IMR-90 (cell line): Measurements from ENCODE around the gene CTSO. TPM values are rescaled to one million over a fixed set of nuclear protein-coding genes. Genes with fewer than 3 reads are reported as not detected.

Experiments used
- ATAC-seq: fragments of 200-7000 bp; cut with Tn5 transposase; 2 replicates; pipeline ENCODE4 v1.9.1; 2020; ENCODE audit warnings: low read depth, mild to moderate bottlenecking, moderate library complexity
- BruUV-seq: library from RNA; stranded (reverse); fragments of 400-500 nt; replicated peaks from 2 replicates; lab custom pipeline; 2021; lab: Mats Ljungman, UMichigan
- CTCF ChIA-PET: fragments of 300-600 bp; formaldehyde crosslinking; extraction: SDS; loops from one replicate; lab custom pipeline; 2021; ENCODE audit warnings: antibody characterized with exemption; lab: Yijun Ruan, JAX
- POLR2A ChIA-PET: fragments of 300-600 bp; sonication (Branson Sonifier 250); formaldehyde crosslinking; loops from one replicate; lab custom pipeline; 2022; ENCODE audit warnings: antibody characterized with exemption; ENCODE audit not compliant: unreplicated experiment; lab: Charles Lee
- DNase-seq: peaks from one replicate; pipeline ENCODE4 v3.0.0; 2013
- H2AFZ ChIP-seq: replicated peaks from 2 replicates; pipeline ENCODE3; 2013; ENCODE audit warnings: low read length, mild to moderate bottlenecking; ENCODE audit not compliant: poor library complexity
- H2AK5ac ChIP-seq: 2 replicates; pipeline ENCODE4 v1.6.1; 2013; ENCODE audit warnings: low read depth, low read length, inconsistent platforms
- H2AK9ac ChIP-seq: replicated peaks from 2 replicates; pipeline ENCODE3; 2013; ENCODE audit warnings: mild to moderate bottlenecking, low read depth, low read length, moderate library complexity; ENCODE audit not compliant: poor library complexity
- H2BK120ac ChIP-seq: 2 replicates; pipeline ENCODE4 v1.6.1; 2013; ENCODE audit warnings: low read depth, low read length, inconsistent platforms
- H2BK15ac ChIP-seq: 3 replicates; pipeline ENCODE4 v1.6.1; 2013; ENCODE audit warnings: low read depth, low read length, inconsistent platforms
- H2BK20ac ChIP-seq: 2 replicates; pipeline ENCODE4 v1.6.1; 2013; ENCODE audit warnings: low read depth, mild to moderate bottlenecking, inconsistent platforms, low read length, moderate library complexity
- H2BK5ac ChIP-seq: 2 replicates; pipeline ENCODE4 v1.6.1; 2013; ENCODE audit warnings: mild to moderate bottlenecking, low read depth, low read length, inconsistent platforms; ENCODE audit not compliant: poor library complexity, severe bottlenecking
- H3K14ac ChIP-seq: replicated peaks from 2 replicates; pipeline ENCODE4 v1.6.1; 2013; ENCODE audit warnings: low read depth, low read length, inconsistent platforms
- H3K18ac ChIP-seq: 2 replicates; pipeline ENCODE4 v1.6.1; 2013; ENCODE audit warnings: low read depth, low read length, control low read depth
- H3K23ac ChIP-seq: 2 replicates; pipeline ENCODE4 v1.6.1; 2013; ENCODE audit warnings: low read depth, low read length, inconsistent platforms
- H3K27ac ChIP-seq: 2 replicates; pipeline ENCODE4 v1.5.1; 2013; ENCODE audit warnings: mild to moderate bottlenecking, control low read depth, low read length; ENCODE audit not compliant: insufficient read depth
- H3K27me3 ChIP-seq: 2 replicates; pipeline ENCODE4 v1.6.1; 2013; ENCODE audit warnings: low read length; ENCODE audit not compliant: control insufficient read depth, insufficient read depth
- H3K36me3 ChIP-seq: 2 replicates; pipeline ENCODE4 v1.6.1; 2013; ENCODE audit warnings: low read length, mixed read lengths; ENCODE audit not compliant: control insufficient read depth, insufficient read depth
- H3K4ac ChIP-seq: 2 replicates; pipeline ENCODE4 v1.6.1; 2013; ENCODE audit warnings: low read depth, low read length, inconsistent platforms
- H3K4me1 ChIP-seq: 2 replicates; pipeline ENCODE4 v1.6.1; 2013; ENCODE audit warnings: low read length, mixed read lengths; ENCODE audit not compliant: control insufficient read depth, insufficient read depth
- H3K4me2 ChIP-seq: 2 replicates; pipeline ENCODE4 v1.6.1; 2013; ENCODE audit warnings: low read depth, mild to moderate bottlenecking, control low read depth, low read length, moderate library complexity
- H3K4me3 ChIP-seq: 2 replicates; pipeline ENCODE4 v1.5.1; 2013; ENCODE audit warnings: low read depth, mild to moderate bottlenecking, control low read depth, low read length, moderate library complexity; ENCODE audit not compliant: insufficient read depth
- H3K56ac ChIP-seq: 2 replicates; pipeline ENCODE4 v1.6.1; 2013; ENCODE audit warnings: low read length, inconsistent platforms; ENCODE audit not compliant: insufficient read depth; ENCODE audit errors: extremely low read depth
- H3K79me1 ChIP-seq, 2 experiments: 2 replicates each; pipeline ENCODE4 v1.6.1; 2013; ENCODE audit warnings: low read length in 2 of 2, inconsistent platforms in 1 of 2, low read depth in 1 of 2
- H3K9ac ChIP-seq: 2 replicates; pipeline ENCODE4 v1.6.1; 2013; ENCODE audit warnings: low read depth, low read length, control low read depth
- H3K9me1 ChIP-seq: 2 replicates; pipeline ENCODE4 v1.6.1; 2013; ENCODE audit warnings: low read length, inconsistent platforms; ENCODE audit not compliant: insufficient read depth
- H3K9me3 ChIP-seq: 2 replicates; pipeline ENCODE4 v1.6.1; 2013; ENCODE audit warnings: low read length; ENCODE audit not compliant: control insufficient read depth, insufficient read depth
- H4K20me1 ChIP-seq: 2 replicates; pipeline ENCODE4 v1.6.1; 2013; ENCODE audit warnings: low read length, inconsistent platforms; ENCODE audit not compliant: insufficient read depth
- H4K5ac ChIP-seq: 2 replicates; pipeline ENCODE4 v1.6.1; 2013; ENCODE audit warnings: mild to moderate bottlenecking, low read depth, low read length, control low read depth
- H4K8ac ChIP-seq, 2 experiments: 2 replicates each; pipeline ENCODE4 v1.6.1; 2013; ENCODE audit warnings: low read depth in 2 of 2, low read length in 2 of 2, control low read depth in 1 of 2, inconsistent platforms in 1 of 2
- H4K91ac ChIP-seq: 2 replicates; pipeline ENCODE4 v1.6.1; 2013; ENCODE audit warnings: low read depth, low read length, inconsistent platforms; ENCODE audit not compliant: insufficient read depth
- BHLHE40 ChIP-seq: fragments of 150-350 bp; IDR thresholded peaks from 2 replicates; pipeline ENCODE4 v1.6.1; 2016; ENCODE audit warnings: mild to moderate bottlenecking, low read depth, low read length
- CEBPB ChIP-seq: IDR thresholded peaks from 2 replicates; pipeline ENCODE4 v1.6.1; 2012; ENCODE audit warnings: low read depth, low read length, improper control_type of control experiment
- CHD1 ChIP-seq: IDR thresholded peaks from 2 replicates; pipeline ENCODE4 v1.6.1; 2012; ENCODE audit warnings: low read depth, low read length, improper control_type of control experiment
- CTCF ChIP-seq: conservative IDR thresholded peaks from 2 replicates; pipeline ENCODE4 v1.5.1; 2012; ENCODE audit warnings: mild to moderate bottlenecking, low read depth, low read length, improper control_type of control experiment
- FOS ChIP-seq: fragments of 150-350 bp; IDR thresholded peaks from 2 replicates; pipeline ENCODE4 v1.6.1; 2016; ENCODE audit warnings: low read depth, low read length
- MAFK ChIP-seq: IDR thresholded peaks from 2 replicates; pipeline ENCODE4 v1.6.1; 2012; ENCODE audit warnings: low read depth, low read length, improper control_type of control experiment
- MAZ ChIP-seq: IDR thresholded peaks from 2 replicates; pipeline ENCODE4 v1.6.1; 2012; ENCODE audit warnings: low read depth, mild to moderate bottlenecking, low read length, improper control_type of control experiment, moderate library complexity, borderline replicate concordance
- MXI1 ChIP-seq: IDR thresholded peaks from 2 replicates; pipeline ENCODE4 v1.6.1; 2012; ENCODE audit warnings: low read depth, mild to moderate bottlenecking, low read length, moderate library complexity, borderline replicate concordance
- NFE2L2 ChIP-seq: fragments of 150-350 bp; IDR thresholded peaks from 2 replicates; pipeline ENCODE4 v1.6.1; 2016; ENCODE audit warnings: low read depth, mild to moderate bottlenecking, low read length
- POLR2A ChIP-seq: IDR thresholded peaks from 2 replicates; pipeline ENCODE4 v1.6.1; 2012; ENCODE audit warnings: mild to moderate bottlenecking, low read depth, low read length
- RAD21 ChIP-seq: IDR thresholded peaks from 2 replicates; pipeline ENCODE4 v1.6.1; 2012; ENCODE audit warnings: low read length, improper control_type of control experiment
- RCOR1 ChIP-seq: IDR thresholded peaks from 2 replicates; pipeline ENCODE4 v1.6.1; 2012; ENCODE audit warnings: mild to moderate bottlenecking, low read length, improper control_type of control experiment; ENCODE audit not compliant: insufficient replicate concordance
- RFX5 ChIP-seq: IDR thresholded peaks from 2 replicates; pipeline ENCODE4 v1.8.0; 2012; ENCODE audit warnings: low read depth, mild to moderate bottlenecking, low read length, moderate library complexity
- SMC3 ChIP-seq: fragments of 150-350 bp; IDR thresholded peaks from 2 replicates; pipeline ENCODE4 v1.6.1; 2016; ENCODE audit warnings: low read depth, mild to moderate bottlenecking, antibody characterized with exemption, low read length, moderate library complexity
- USF2 ChIP-seq: fragments of 150-350 bp; IDR thresholded peaks from 2 replicates; pipeline ENCODE4 v1.6.1; 2017; ENCODE audit warnings: mild to moderate bottlenecking, antibody characterized with exemption, low read length, low read depth
- WGBS, 2 experiments: methylation state at CpG; one replicate each; pipeline versions ENCODE4 v1.1.5 to v1.1.7; 2013; ENCODE audit warnings: missing lambda C conversion rate in 2 of 2; ENCODE audit not compliant: insufficient read length in 1 of 2; ENCODE audit errors: extremely low coverage in 2 of 2; 5-methylcytosine and 5-hydroxymethylcytosine counted together
- dilution Hi-C: fragments of 300-500 bp; cut with HindIII; formaldehyde crosslinking; loops from one replicate; pipeline ENCODE4 v1.14.3; 2018; ENCODE audit warnings: low sequenced_read_pairs; ENCODE audit not compliant: unreplicated experiment
- in situ Hi-C: fragments of 300-500 bp; cut with MboI; formaldehyde crosslinking; loops from 3 replicates; pipeline ENCODE4 v1.14.3; 2019; ENCODE audit warnings: low sequenced_read_pairs, inconsistent platforms, mixed read lengths
- intact Hi-C: fragments of 100-400 bp; cut with micrococcal nuclease; formaldehyde crosslinking; loops from 2 replicates; pipeline ENCODE4 v1.10.0; 2022
- polyA plus RNA-seq, 3 experiments: library from polyadenylated mRNA; depleted of rRNA; stranded (reverse); fragments of >200 nt; gene quantifications; 2 replicates each; pipeline ENCODE4 v1.2.3, GENCODE V29; 2012; ENCODE audit warnings: low replicate concordance in 1 of 3
- total RNA-seq: library from RNA; depleted of rRNA; stranded (reverse); fragments of >200 nt; gene quantifications from 2 replicates; pipeline ENCODE4 v1.2.3, GENCODE V29; 2012
- TF ChIP-seq, protein P1 (sequence below): fragments of 150-350 bp; IDR thresholded peaks from 2 replicates; pipeline ENCODE4 v1.6.1; 2016; ENCODE audit warnings: low read depth, mild to moderate bottlenecking, low read length, moderate library complexity, borderline replicate concordance

Gene CTSO
- total and polyA plus RNA-seq, 2 of the 4 experiments (the other 2 are of a cell fraction): 2.9 to 3.9 TPM

- Histone ChIP-seq H3K56ac (no peak overlapping the region), H2BK5ac (no peak overlapping the region), H4K5ac (no peak overlapping the region), H3K14ac (no peak overlapping the region), H2BK120ac (no peak overlapping the region), H4K91ac (no peak overlapping the region), H3K4ac (no peak overlapping the region), H4K8ac (no peak overlapping the region), H3K18ac (no peak overlapping the region), H3K9me3 (no peaks in the 10 kb centered on the region), H3K9me1 (no peaks in the 10 kb centered on the region), H3K27me3 (peaks cover 2% of the 10 kb centered on the region; the same call in 1 of the 2 replicates), H3K4me1 (peaks cover 2% of the 10 kb centered on the region; the same call in 1 of the 2 replicates), H2AFZ (no peak overlapping the region), H2AK9ac (no peak overlapping the region), H3K79me1 (no peaks in the 10 kb centered on the region), H2BK20ac (no peak overlapping the region), H3K36me3 (no peaks in the 10 kb centered on the region), H2BK15ac (no peak overlapping the region), H3K27ac (no peak overlapping the region), H4K20me1 (no peaks in the 10 kb centered on the region), H3K4me3 (no peak overlapping the region), H2AK5ac (no peak overlapping the region), H3K4me2 (no peak overlapping the region), H3K9ac (no peak overlapping the region), H3K23ac (no peak overlapping the region)
- no peak for ATAC-seq
- WGBS, 2 experiments: no CpG with 5 or more reads among the region's 3 CpGs
- dilution Hi-C loops (no loop called here), intact Hi-C loops (no loop called here), in situ Hi-C loops (no loop called here)
- no TSS peak for BruUV-seq
- no peak for DNase-seq
- CTCF ChIA-PET: interaction anchor here (0.5 kb wide), 1 partner anchor 435 kb away, joined by 4 read pairs; no protein-coding TSS in a partner anchor
- TF ChIP-seq RFX5 (no peak), RCOR1 (no peak), MXI1 (no peak), NFE2L2 (no peak), CHD1 (no peak), MAZ (no peak), RAD21 (no peak), POLR2A (no peak), BHLHE40 (no peak), CEBPB (no peak), FOS (no peak), CTCF (no peak), USF2 (no peak), MAFK (no peak), SMC3 (no peak)
- TF ChIP-seq, protein P1, sequence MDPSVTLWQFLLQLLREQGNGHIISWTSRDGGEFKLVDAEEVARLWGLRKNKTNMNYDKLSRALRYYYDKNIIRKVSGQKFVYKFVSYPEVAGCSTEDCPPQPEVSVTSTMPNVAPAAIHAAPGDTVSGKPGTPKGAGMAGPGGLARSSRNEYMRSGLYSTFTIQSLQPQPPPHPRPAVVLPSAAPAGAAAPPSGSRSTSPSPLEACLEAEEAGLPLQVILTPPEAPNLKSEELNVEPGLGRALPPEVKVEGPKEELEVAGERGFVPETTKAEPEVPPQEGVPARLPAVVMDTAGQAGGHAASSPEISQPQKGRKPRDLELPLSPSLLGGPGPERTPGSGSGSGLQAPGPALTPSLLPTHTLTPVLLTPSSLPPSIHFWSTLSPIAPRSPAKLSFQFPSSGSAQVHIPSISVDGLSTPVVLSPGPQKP: no peak
- POLR2A ChIA-PET: no interaction called here
Observed at GRCh38 chr4:155909615-155910226, 43.9 kb downstream of the CTSO start.
